WTC11 (cell line): Measurements from ENCODE around the gene CHCHD2. TPM values are rescaled to one million over a fixed set of nuclear protein-coding genes. Genes with fewer than 3 reads are reported as not detected.

Experiments
- AFF4 ChIP-seq: sonication (generic); formaldehyde crosslinking; IDR thresholded peaks from 2 replicates; pipeline ENCODE4 v1.8.1; 2023; ENCODE audit warnings: mild to moderate bottlenecking, missing genetic modification reagents, borderline replicate concordance
- ARID4B ChIP-seq: sonication (generic); formaldehyde crosslinking; IDR thresholded peaks from 2 replicates; pipeline ENCODE4 v1.8.0; 2023; ENCODE audit warnings: missing genetic modification reagents, mild to moderate bottlenecking, borderline replicate concordance
- ATF1 ChIP-seq: sonication (generic); formaldehyde crosslinking; IDR thresholded peaks from 2 replicates; pipeline ENCODE4 v1.8.1; 2023; ENCODE audit warnings: mild to moderate bottlenecking, moderate library complexity, missing genetic modification reagents
- E2F1 ChIP-seq: sonication (generic); formaldehyde crosslinking; IDR thresholded peaks from 2 replicates; pipeline ENCODE4 v1.8.0; 2022; ENCODE audit warnings: mild to moderate bottlenecking, missing genetic modification reagents
- E2F4 ChIP-seq: sonication (generic); formaldehyde crosslinking; IDR thresholded peaks from 2 replicates; pipeline ENCODE4 v1.8.1; 2022; ENCODE audit warnings: low read depth, mild to moderate bottlenecking, moderate library complexity, missing genetic modification reagents, borderline replicate concordance
- ETV6 ChIP-seq: sonication (generic); formaldehyde crosslinking; IDR thresholded peaks from 2 replicates; pipeline ENCODE4 v1.8.1; 2022; ENCODE audit warnings: mild to moderate bottlenecking, missing genetic modification reagents
- FOXP1 ChIP-seq: sonication (generic); formaldehyde crosslinking; IDR thresholded peaks from 2 replicates; pipeline ENCODE4 v1.8.0; 2022; ENCODE audit warnings: missing genetic modification reagents, mild to moderate bottlenecking, moderate library complexity, borderline replicate concordance
- FOXP4 ChIP-seq: sonication (generic); formaldehyde crosslinking; IDR thresholded peaks from 2 replicates; pipeline ENCODE4 v1.8.0; 2022; ENCODE audit warnings: mild to moderate bottlenecking, missing genetic modification reagents
- GRHL2 ChIP-seq: fragments of 250-450 bp; sonication (Bioruptor Pico); IDR thresholded peaks from 2 replicates; pipeline ENCODE4 v1.8.0; 2022; ENCODE audit warnings: mild to moderate bottlenecking, moderate library complexity; ENCODE audit not compliant: insufficient replicate concordance, severe bottlenecking
- HMGA2 ChIP-seq: fragments of 250-450 bp; sonication (Bioruptor Pico); IDR thresholded peaks from 2 replicates; pipeline ENCODE4 v1.4.0; 2021; ENCODE audit warnings: mild to moderate bottlenecking, moderate library complexity
- IRF2 ChIP-seq: sonication (generic); formaldehyde crosslinking; IDR thresholded peaks from 2 replicates; pipeline ENCODE4 v1.8.0; 2022; ENCODE audit warnings: low read depth, missing genetic modification reagents, borderline replicate concordance
- KAT7 ChIP-seq: sonication (generic); formaldehyde crosslinking; IDR thresholded peaks from 2 replicates; pipeline ENCODE4 v1.8.1; 2023; ENCODE audit warnings: missing genetic modification reagents, mild to moderate bottlenecking, borderline replicate concordance
- MAX ChIP-seq: sonication (generic); formaldehyde crosslinking; IDR thresholded peaks from 2 replicates; pipeline ENCODE4 v1.8.0; 2022; ENCODE audit warnings: mild to moderate bottlenecking, missing genetic modification reagents
- NFATC4 ChIP-seq: fragments of 250-450 bp; sonication (Bioruptor Pico); IDR thresholded peaks from 2 replicates; pipeline ENCODE4 v1.9.0; 2021; ENCODE audit warnings: mild to moderate bottlenecking
- NR2C2 ChIP-seq: sonication (generic); formaldehyde crosslinking; IDR thresholded peaks from 2 replicates; pipeline ENCODE4 v1.8.0; 2022; ENCODE audit warnings: mild to moderate bottlenecking, missing genetic modification reagents
- NR3C1 ChIP-seq: sonication (generic); formaldehyde crosslinking; conservative IDR thresholded peaks from 2 replicates; pipeline ENCODE4 v1.8.1; 2023; ENCODE audit warnings: low read depth, mild to moderate bottlenecking, missing genetic modification reagents
- SMAD3 ChIP-seq: sonication (generic); formaldehyde crosslinking; IDR thresholded peaks from 2 replicates; pipeline ENCODE4 v1.8.0; 2022; ENCODE audit warnings: missing genetic modification reagents, mild to moderate bottlenecking, borderline replicate concordance
- TCF7 ChIP-seq: sonication (generic); formaldehyde crosslinking; IDR thresholded peaks from 2 replicates; pipeline ENCODE4 v1.8.0; 2022; ENCODE audit warnings: mild to moderate bottlenecking, low read depth, missing genetic modification reagents, moderate library complexity
- ZNF219 ChIP-seq: sonication (generic); formaldehyde crosslinking; IDR thresholded peaks from 2 replicates; pipeline ENCODE4 v1.8.0; 2023; ENCODE audit warnings: missing genetic modification reagents, mild to moderate bottlenecking, borderline replicate concordance
- ZNF232 ChIP-seq: sonication (generic); formaldehyde crosslinking; IDR thresholded peaks from 2 replicates; pipeline ENCODE4 v1.8.0; 2022; ENCODE audit warnings: mild to moderate bottlenecking, missing genetic modification reagents
- ZNF281 ChIP-seq: sonication (generic); formaldehyde crosslinking; IDR thresholded peaks from 2 replicates; pipeline ENCODE4 v1.8.0; 2023; ENCODE audit warnings: mild to moderate bottlenecking, missing genetic modification reagents
- ZNF671 ChIP-seq: fragments of 250-450 bp; sonication (Bioruptor Pico); IDR thresholded peaks from 2 replicates; pipeline ENCODE4 v1.8.0; 2021; ENCODE audit warnings: mild to moderate bottlenecking
- total RNA-seq: library from RNA; stranded (reverse); gene quantifications from 3 replicates; pipeline ENCODE4 v1.2.3, GENCODE V29; 2021

Gene CHCHD2
- total RNA-seq, 1 experiment from 2014 or later, result 2.2 TPM

GRCh38 chr7:56063882-56064625, 42.2 kb downstream of the CHCHD2 start, which contains the start of gene SUMF2 (continued):
- peak; percentile 73; the same call in 1 of the 2 replicates for TF ChIP-seq FOXP4 (CRISPR knock-in tag)
- 0 out of 2 replicates have a peak, but pooled peaks have one; percentile 39 for TF ChIP-seq NR2C2 (CRISPR knock-in tag)
- TF ChIP-seq ATF1 (CRISPR knock-in tag), result peak; percentile 90
- TF ChIP-seq GRHL2 (CRISPR knock-in tag), result no peak
- TF ChIP-seq NR3C1 (CRISPR knock-in tag), result no peak
- TF ChIP-seq ZNF219 (CRISPR knock-in tag), result 0 out of 2 replicates have a peak, but pooled peaks have one; percentile 70
- TF ChIP-seq ARID4B (CRISPR knock-in tag), result peak; percentile 94
- TF ChIP-seq TCF7 (CRISPR knock-in tag), result peak; percentile 82; the same call in 1 of the 2 replicates
- TF ChIP-seq HMGA2 (CRISPR knock-in tag), result no peak
- peak; percentile 93 for TF ChIP-seq ZNF281 (CRISPR knock-in tag)
- peak; percentile 89 for TF ChIP-seq MAX
- TF ChIP-seq SMAD3, result peak; percentile 87; the same call in 1 of the 2 replicates
- TF ChIP-seq NFATC4, result peak; percentile 98
- TF ChIP-seq ETV6 (CRISPR knock-in tag), result peak; percentile 85; the same call in 1 of the 2 replicates
- TF ChIP-seq KAT7, result no peak
- peak; percentile 70; the same call in 1 of the 2 replicates for TF ChIP-seq AFF4 (CRISPR knock-in tag)
- TF ChIP-seq IRF2, result peak; percentile 86; the same call in 1 of the 2 replicates
- TF ChIP-seq E2F4 (CRISPR knock-in tag), result peak; percentile 81; the same call in 1 of the 2 replicates
- peak; percentile 94; the same call in 1 of the 2 replicates for TF ChIP-seq ZNF671
- peak; percentile 98 for TF ChIP-seq FOXP1
- no peak for TF ChIP-seq E2F1
- TF ChIP-seq ZNF232 (CRISPR knock-in tag), result peak; percentile 90
